ENCODE data around the gene OXSR1. TPM values are rescaled to one million over a fixed set of nuclear protein-coding genes. Genes with fewer than 3 reads are reported as not detected.

OXSR1 gene
- total RNA-seq, 1 donor from 2014 or later = 32.7 TPM

GRCh38 chr3:38127611-38128302 lies 37.6 kb upstream of the OXSR1 start:
- Histone ChIP-seq H3K9me3 (no peaks in the 10 kb centered on the region), H3K36me3 (peaks cover 100% of the 10 kb centered on the region), H3K4me3 (no peak overlapping the region), H3K27ac (peak overlapping the region; percentile 2), H3K27me3 (no peaks in the 10 kb centered on the region), H3K4me1 (peaks cover 8% of the 10 kb centered on the region)
- DNase-seq (peak; percentile 77), ATAC-seq (peak; percentile 80)
- intact Hi-C loops (cut with DNase I) = no loop called here
- no peak for TF ChIP-seq CTCF (IDR thresholded peaks at IDR 0.05)

GRCh38 chr3:38128303-38128655 lies 37.1 kb upstream of the OXSR1 start:
- Histone ChIP-seq H3K4me1 (peaks cover 8% of the 10 kb centered on the region), H3K9me3 (no peaks in the 10 kb centered on the region), H3K27ac (peak overlapping the region; percentile 2), H3K4me3 (no peak overlapping the region), H3K36me3 (peaks cover 100% of the 10 kb centered on the region), H3K27me3 (no peaks in the 10 kb centered on the region)
- intact Hi-C loops (cut with DNase I) = no loop called here
- DNase-seq = no peak
- no peak for ATAC-seq
- TF ChIP-seq CTCF (IDR thresholded peaks at IDR 0.05) = no peak

DNA sequence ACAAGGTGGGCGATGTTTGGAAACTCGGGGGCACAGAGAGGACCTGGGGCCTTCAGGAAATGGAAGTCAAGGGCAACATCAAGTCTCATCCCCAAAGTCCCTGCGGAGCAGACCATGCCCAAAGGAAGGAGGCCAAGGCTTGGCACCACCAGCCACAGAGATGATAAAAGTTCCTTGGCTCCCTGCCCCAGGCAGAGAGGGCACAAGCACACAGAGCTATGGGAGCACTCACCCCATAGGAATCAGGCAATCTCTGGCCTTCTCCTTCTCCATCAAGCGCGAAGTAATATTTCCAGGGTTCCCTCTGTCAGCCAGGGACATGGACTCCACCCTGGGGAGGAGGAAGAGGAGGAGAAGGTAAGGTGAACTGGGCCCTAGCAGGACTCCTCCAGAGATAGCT lies 36.3 kb upstream of the OXSR1 start:
- TF ChIP-seq CTCF (IDR thresholded peaks at IDR 0.05) = no peak

GRCh38 chr3:38130631-38131065 lies 34.7 kb upstream of the OXSR1 start:
- ATAC-seq (no peak), DNase-seq (no peak)
- TF ChIP-seq CTCF (IDR thresholded peaks at IDR 0.05) = no peak
- intact Hi-C loops (cut with DNase I) = no loop called here
- Histone ChIP-seq H3K27me3 (no peaks in the 10 kb centered on the region), H3K4me1 (peaks cover 23% of the 10 kb centered on the region), H3K27ac (no peak overlapping the region), H3K4me3 (no peak overlapping the region), H3K9me3 (no peaks in the 10 kb centered on the region), H3K36me3 (peaks cover 95% of the 10 kb centered on the region)

More for the DNA sequence above, 36.3 kb upstream of the OXSR1 start:
- intact Hi-C loops (cut with DNase I) = no loop called here
- ATAC-seq (no peak), DNase-seq (no peak)
- no peaks in the 10 kb centered on the region for H3K9me3 ChIP-seq
- no peaks in the 10 kb centered on the region for H3K27me3 ChIP-seq
- no peak overlapping the region for H3K4me3 ChIP-seq
- H3K4me1 ChIP-seq = peaks cover 8% of the 10 kb centered on the region
- H3K36me3 ChIP-seq = peaks cover 100% of the 10 kb centered on the region
- peak overlapping the region; percentile 32 for H3K27ac ChIP-seq

DNA sequence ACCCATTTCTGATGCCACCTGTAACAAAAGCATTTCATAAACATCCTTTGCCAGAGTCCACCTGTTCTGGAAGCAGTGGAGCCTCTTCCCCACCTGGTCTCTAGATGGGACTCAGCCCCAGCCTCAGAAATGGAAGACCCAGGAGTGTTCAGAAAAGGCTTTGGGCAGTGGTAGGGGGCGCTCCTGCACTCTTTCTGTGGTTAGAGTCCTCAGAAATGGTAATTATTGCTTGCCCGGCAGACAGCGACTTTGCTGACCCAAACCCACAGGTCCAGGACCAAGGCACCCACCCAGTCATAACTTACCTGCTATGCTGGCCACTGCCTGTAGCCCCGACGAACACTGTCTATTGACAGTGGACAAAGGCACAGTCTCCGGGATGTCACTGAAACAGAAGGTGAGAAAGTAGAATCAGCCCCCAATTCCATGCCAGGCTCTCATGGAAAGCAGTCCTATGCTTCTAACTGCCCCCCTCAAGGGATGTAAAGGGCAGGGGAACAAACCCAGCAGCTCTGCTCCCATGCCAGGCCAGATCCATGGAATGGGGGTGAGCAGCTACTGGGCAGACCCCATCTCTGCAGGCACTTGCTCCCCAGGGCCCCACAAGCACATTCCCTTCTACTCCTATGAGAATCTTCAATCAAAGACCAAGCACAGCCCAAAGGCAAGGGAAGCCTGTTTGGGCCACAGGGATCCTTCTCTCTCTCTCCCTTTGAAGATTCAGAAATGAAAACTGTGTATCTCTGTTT lies 33.5 kb upstream of the OXSR1 start:
- intact Hi-C loops (cut with DNase I) = no loop called here
- DNase-seq (peak; percentile 63), ATAC-seq (no peak)
- peak; percentile 30 for TF ChIP-seq CTCF (IDR thresholded peaks at IDR 0.05)
- no peaks in the 10 kb centered on the region for H3K27me3 ChIP-seq
- H3K27ac ChIP-seq = no peak overlapping the region
- no peaks in the 10 kb centered on the region for H3K9me3 ChIP-seq
- no peak overlapping the region for H3K4me3 ChIP-seq
- peaks cover 83% of the 10 kb centered on the region for H3K36me3 ChIP-seq
- H3K4me1 ChIP-seq = peaks cover 28% of the 10 kb centered on the region
